GM12878 (cell line): Measurements from ENCODE around the gene CYP2U1. TPM values are rescaled to one million over a fixed set of nuclear protein-coding genes. Genes with fewer than 3 reads are reported as not detected.

Experiments
- BHLHE40 ChIP-seq, 2 experiments: fragments of 450-650 bp in 1 of 2; IDR thresholded peaks; 2 replicates each; pipeline ENCODE4 v1.6.1; 2011 to 2017; ENCODE audit warnings: low read depth in 2 of 2, borderline replicate concordance in 1 of 2, improper control_type of control experiment in 1 of 2, low read length in 1 of 2, mild to moderate bottlenecking in 1 of 2
- CHD1 ChIP-seq: IDR thresholded peaks from 2 replicates; pipeline ENCODE4 v1.6.1; 2012; ENCODE audit warnings: low read depth, low read length, improper control_type of control experiment
- CTCF ChIP-seq, 3 experiments: IDR thresholded peaks in 2 of 3; conservative IDR thresholded peaks in 1 of 3; 2 replicates each; pipeline ENCODE4 v1.5.1; 2011; ENCODE audit warnings: low read depth in 3 of 3, low read length in 3 of 3, mild to moderate bottlenecking in 3 of 3, control low read depth in 2 of 3, moderate library complexity in 2 of 3, inconsistent platforms in 1 of 3, mixed read lengths in 1 of 3; ENCODE audit not compliant: control insufficient read depth in 2 of 3, insufficient read depth in 1 of 3; ENCODE audit errors: extremely low read depth in 1 of 3
- HSF1 ChIP-seq: fragments of 150-350 bp; IDR thresholded peaks from 2 replicates; pipeline ENCODE4 v1.6.1; 2014; ENCODE audit warnings: mild to moderate bottlenecking, low read depth, low read length
- JUNB ChIP-seq: IDR thresholded peaks from 2 replicates; pipeline ENCODE4 v1.6.1; 2016; ENCODE audit warnings: antibody characterized with exemption, mild to moderate bottlenecking
- KDM1A ChIP-seq: fragments of 200-600 bp; sonication (generic); IDR thresholded peaks from 2 replicates; pipeline ENCODE4 v1.6.1; 2016; ENCODE audit warnings: borderline replicate concordance
- MAX ChIP-seq: IDR thresholded peaks from 2 replicates; pipeline ENCODE4 v1.6.1; 2012; ENCODE audit warnings: low read depth, low read length, improper control_type of control experiment
- NFYA ChIP-seq: IDR thresholded peaks from 2 replicates; pipeline ENCODE4 v1.6.1; 2011; ENCODE audit warnings: low read depth, mild to moderate bottlenecking, low read length, improper control_type of control experiment, borderline replicate concordance
- PKNOX1 ChIP-seq: fragments of 450-650 bp; IDR thresholded peaks from 2 replicates; pipeline ENCODE4 v1.6.1; 2016; ENCODE audit warnings: mild to moderate bottlenecking
- RAD21 ChIP-seq: IDR thresholded peaks from 2 replicates; pipeline ENCODE4 v1.6.1; 2011; ENCODE audit warnings: mild to moderate bottlenecking, low read depth, low read length, moderate library complexity; ENCODE audit not compliant: insufficient read depth
- REST ChIP-seq: IDR thresholded peaks from 2 replicates; pipeline ENCODE4 v1.6.1; 2012; ENCODE audit warnings: mild to moderate bottlenecking, low read depth, low read length
- SRF ChIP-seq, 2 experiments: IDR thresholded peaks; 2 replicates each; pipeline ENCODE4 v1.6.1; 2011; ENCODE audit warnings: low read depth in 2 of 2, low read length in 2 of 2, mild to moderate bottlenecking in 1 of 2, moderate library complexity in 1 of 2
- TARDBP ChIP-seq: IDR thresholded peaks from 2 replicates; pipeline ENCODE4 v1.6.1; 2016; ENCODE audit warnings: borderline replicate concordance
- ZBTB40 ChIP-seq: fragments of 450-650 bp; IDR thresholded peaks from 2 replicates; pipeline ENCODE4 v1.6.1; 2016; ENCODE audit warnings: mild to moderate bottlenecking, moderate library complexity, borderline replicate concordance
- ZNF274 ChIP-seq: IDR thresholded peaks from one replicate; pipeline ENCODE4 v1.8.0; 2011; ENCODE audit not compliant: insufficient read length, insufficient read depth
- polyA plus RNA-seq, 11 experiments: library from polyadenylated mRNA; depleted of rRNA in 4 of 11; unstranded in 6 of 11; stranded (reverse) in 5 of 11; fragments of >200 nt; fragmentation: Nextera tagmentation in 4 of 11; fragmentation: Illumina TruSeq in 1 of 11; extraction: Ambion mirVana in 4 of 11; extraction: Trizol in 1 of 11; gene quantifications; 1 replicate in 1 of 11; 2 replicates in 10 of 11; pipeline versions ENCODE4 v1.2.1 to v1.2.3, GENCODE V29; 2011 to 2016; ENCODE audit warnings: inconsistent platforms in 2 of 11, missing spikeins in 2 of 11, low read depth in 1 of 11
- total RNA-seq, 4 experiments: library from RNA; depleted of rRNA in 3 of 4; stranded (reverse); fragments of >200 nt in 3 of 4; fragmentation: Illumina TruSeq in 1 of 4; extraction: Trizol in 1 of 4; gene quantifications; 2 replicates each; pipeline versions ENCODE4 v1.2.1 to v1.2.3, GENCODE V29; 2013 to 2021

The CYP2U1 gene
- total and polyA plus RNA-seq, 10 of the 15 experiments (the other 5 are each of a cell fraction or from before 2014, with no cell fraction given), result 0.41 to 3.4 (median 2.9) TPM

- TF ChIP-seq HSF1 (no peak), ZNF274 (no peak), REST (peak; percentile 33; the same call in 1 of the 2 replicates), JUNB (no peak), KDM1A (no peak), RAD21 (no peak), SRF (IDR thresholded peaks at IDR 0.05; ENCODE audit: low read depth in 2 of 2, low read length in 2 of 2) (no peak), MAX (peak; percentile 85; the same call in 1 of the 2 replicates), PKNOX1 (peak; percentile 70), NFYA (no peak), TARDBP (no peak), CTCF (IDR thresholded peaks at IDR 0.05 in 2 of 3, conservative IDR thresholded peaks at IDR 0.05 in 1 of 3; ENCODE audit: control insufficient read depth in 2 of 3, extremely low read depth in 1 of 3, insufficient read depth in 1 of 3, low read depth in 3 of 3, low read length in 3 of 3) (no peak), ZBTB40 (no peak), BHLHE40 (IDR thresholded peaks at IDR 0.05; ENCODE audit: borderline replicate concordance in 1 of 2, low read depth in 2 of 2, low read length in 1 of 2) (peak in 1 of 2 experiments; percentile 95; a peak in 3 of 4 replicates), CHD1 (no peak)
Observed at GRCh38 chr4:107989537-107990386, 58.4 kb downstream of the CYP2U1 start, which contains the start of gene HADH (continued).
